ENCODE measurements around the gene MLLT3. TPM values are rescaled to one million over a fixed set of nuclear protein-coding genes. Genes with fewer than 3 reads are reported as not detected.

Gene MLLT3
- total and polyA plus RNA-seq, 2 experiments from 2014 or later: 13.7 to 39.2 TPM

DNA sequence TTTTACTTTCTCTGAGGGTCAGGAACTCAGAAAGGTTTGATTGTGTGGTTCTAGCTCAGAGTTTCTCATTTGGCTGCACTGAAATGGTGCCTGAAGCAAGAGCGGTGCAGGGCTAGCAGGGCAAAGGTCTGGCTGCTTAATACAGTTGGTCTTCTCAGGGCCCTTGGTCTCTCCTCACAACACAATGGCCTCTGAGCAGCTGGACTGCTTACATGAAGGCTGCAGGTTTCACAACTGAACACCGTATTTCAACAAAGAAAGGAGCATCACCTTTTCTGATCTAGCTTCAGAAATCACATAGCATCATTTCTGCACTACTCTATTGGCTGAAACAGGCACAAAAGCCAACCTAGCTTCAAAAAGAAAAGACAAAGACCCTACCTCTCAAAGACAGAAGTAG lies 122.2 kb downstream of the MLLT3 start:
- Histone ChIP-seq H3K27me3 (no peaks in the 10 kb centered on the region), H3K4me1 (ENCODE audit: insufficient read depth) (no peaks in the 10 kb centered on the region), H3K9me3 (ENCODE audit: low read depth) (no peaks in the 10 kb centered on the region), H3K79me2 (peaks cover 89% of the 10 kb centered on the region), H3K4me2 (no peak overlapping the region), H4K20me1 (ENCODE audit: insufficient read depth, poor library complexity, severe bottlenecking) (no peaks in the 10 kb centered on the region), H3K4me3 (no peak overlapping the region), H3K27ac (no peak overlapping the region), H3K9me2 (replicated peaks; ENCODE audit: insufficient read depth) (no peaks in the 10 kb centered on the region), H2AFZ (no peak overlapping the region), H3K36me3 (replicated peaks; ENCODE audit: insufficient read depth, low read depth) (no peaks in the 10 kb centered on the region)
- WGBS (ENCODE audit: low lambda C conversion rate, missing lambda C conversion rate): 91% methylated on average over 2 of the region's 2 CpGs
- no peak for DNase-seq (ENCODE audit: low spot score)
- TF ChIP-seq, protein P1, sequence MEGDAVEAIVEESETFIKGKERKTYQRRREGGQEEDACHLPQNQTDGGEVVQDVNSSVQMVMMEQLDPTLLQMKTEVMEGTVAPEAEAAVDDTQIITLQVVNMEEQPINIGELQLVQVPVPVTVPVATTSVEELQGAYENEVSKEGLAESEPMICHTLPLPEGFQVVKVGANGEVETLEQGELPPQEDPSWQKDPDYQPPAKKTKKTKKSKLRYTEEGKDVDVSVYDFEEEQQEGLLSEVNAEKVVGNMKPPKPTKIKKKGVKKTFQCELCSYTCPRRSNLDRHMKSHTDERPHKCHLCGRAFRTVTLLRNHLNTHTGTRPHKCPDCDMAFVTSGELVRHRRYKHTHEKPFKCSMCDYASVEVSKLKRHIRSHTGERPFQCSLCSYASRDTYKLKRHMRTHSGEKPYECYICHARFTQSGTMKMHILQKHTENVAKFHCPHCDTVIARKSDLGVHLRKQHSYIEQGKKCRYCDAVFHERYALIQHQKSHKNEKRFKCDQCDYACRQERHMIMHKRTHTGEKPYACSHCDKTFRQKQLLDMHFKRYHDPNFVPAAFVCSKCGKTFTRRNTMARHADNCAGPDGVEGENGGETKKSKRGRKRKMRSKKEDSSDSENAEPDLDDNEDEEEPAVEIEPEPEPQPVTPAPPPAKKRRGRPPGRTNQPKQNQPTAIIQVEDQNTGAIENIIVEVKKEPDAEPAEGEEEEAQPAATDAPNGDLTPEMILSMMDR (IDR thresholded peaks at IDR 0.05; ENCODE audit: poor library complexity): no peak
- TF ChIP-seq EZH2 (IDR thresholded peaks at IDR 0.05; ENCODE audit: borderline replicate concordance) (no peak), EZH2phosphoT487 (IDR thresholded peaks at IDR 0.05; ENCODE audit: low read depth, severe bottlenecking, unreplicated experiment) (no peak)

DNA sequence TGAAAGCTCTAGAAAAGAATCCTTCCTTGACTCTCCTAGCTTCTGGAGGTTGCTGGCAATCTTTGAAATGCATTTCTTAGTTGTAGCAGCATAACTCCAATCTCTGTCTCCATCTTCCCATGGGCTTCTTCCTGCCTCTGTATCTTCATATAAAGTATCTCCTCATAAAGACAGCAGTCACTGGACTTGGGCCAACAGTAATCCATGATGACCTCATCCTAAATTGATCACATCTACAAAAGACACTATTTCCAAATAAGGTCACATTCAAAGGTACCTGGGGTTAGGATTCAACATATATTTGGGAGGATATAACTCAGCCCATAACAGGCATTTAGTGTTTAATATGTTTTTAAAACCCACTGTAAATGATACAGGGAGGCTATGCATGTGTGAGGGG lies 123.3 kb downstream of the MLLT3 start:
- Histone ChIP-seq H3K4me3 (no peak overlapping the region), H3K27me3 (no peaks in the 10 kb centered on the region), H4K20me1 (ENCODE audit: insufficient read depth, poor library complexity, severe bottlenecking) (peaks cover under 1% of the 10 kb centered on the region), H3K36me3 (replicated peaks; ENCODE audit: insufficient read depth, low read depth) (no peaks in the 10 kb centered on the region), H2AFZ (no peak overlapping the region), H3K4me1 (ENCODE audit: insufficient read depth) (no peaks in the 10 kb centered on the region), H3K27ac (no peak overlapping the region), H3K4me2 (no peak overlapping the region), H3K9me3 (ENCODE audit: low read depth) (no peaks in the 10 kb centered on the region), H3K79me2 (peaks cover 89% of the 10 kb centered on the region), H3K9me2 (replicated peaks; ENCODE audit: insufficient read depth) (no peaks in the 10 kb centered on the region)
- DNase-seq (ENCODE audit: low spot score): no peak
- TF ChIP-seq EZH2phosphoT487 (IDR thresholded peaks at IDR 0.05; ENCODE audit: low read depth, severe bottlenecking, unreplicated experiment): no peak
- TF ChIP-seq EZH2 (IDR thresholded peaks at IDR 0.05; ENCODE audit: borderline replicate concordance): no peak
- TF ChIP-seq, protein P1 (IDR thresholded peaks at IDR 0.05; ENCODE audit: poor library complexity): no peak

DNA sequence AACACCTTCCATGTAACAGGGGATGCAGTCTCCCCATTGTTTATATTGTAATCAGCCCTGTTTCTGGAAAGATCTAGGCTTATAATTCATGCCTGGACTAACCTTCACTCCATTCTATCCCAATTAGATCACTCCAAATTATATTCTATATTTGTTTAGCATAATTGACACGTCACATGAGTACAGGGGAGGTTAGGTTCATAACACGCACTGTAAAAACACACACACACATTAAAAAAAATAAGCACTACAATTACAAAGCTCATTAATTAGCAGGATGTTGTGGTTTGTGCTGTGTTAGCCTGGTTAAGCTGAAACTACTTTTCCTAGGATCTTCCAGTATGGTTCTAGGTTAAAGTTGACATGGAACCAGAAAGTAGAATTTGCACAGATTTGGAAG lies 126.0 kb downstream of the MLLT3 start:
- Histone ChIP-seq H3K9me3 (ENCODE audit: low read depth) (no peaks in the 10 kb centered on the region), H3K36me3 (replicated peaks; ENCODE audit: insufficient read depth, low read depth) (no peaks in the 10 kb centered on the region), H3K27ac (no peak overlapping the region), H3K9me2 (replicated peaks; ENCODE audit: insufficient read depth) (no peaks in the 10 kb centered on the region), H3K4me1 (ENCODE audit: insufficient read depth) (no peaks in the 10 kb centered on the region), H3K4me3 (no peak overlapping the region), H3K27me3 (no peaks in the 10 kb centered on the region), H2AFZ (no peak overlapping the region), H3K4me2 (no peak overlapping the region), H4K20me1 (ENCODE audit: insufficient read depth, poor library complexity, severe bottlenecking) (peaks cover 4% of the 10 kb centered on the region), H3K79me2 (peaks cover 93% of the 10 kb centered on the region)
- no peak for TF ChIP-seq EZH2 (IDR thresholded peaks at IDR 0.05; ENCODE audit: borderline replicate concordance)
- TF ChIP-seq EZH2phosphoT487 (IDR thresholded peaks at IDR 0.05; ENCODE audit: low read depth, severe bottlenecking, unreplicated experiment): no peak
- TF ChIP-seq, protein P1 (IDR thresholded peaks at IDR 0.05; ENCODE audit: poor library complexity): no peak
- WGBS (ENCODE audit: low lambda C conversion rate, missing lambda C conversion rate): 92% methylated on average over 2 of the region's 2 CpGs
- no peak for DNase-seq (ENCODE audit: low spot score)

DNA sequence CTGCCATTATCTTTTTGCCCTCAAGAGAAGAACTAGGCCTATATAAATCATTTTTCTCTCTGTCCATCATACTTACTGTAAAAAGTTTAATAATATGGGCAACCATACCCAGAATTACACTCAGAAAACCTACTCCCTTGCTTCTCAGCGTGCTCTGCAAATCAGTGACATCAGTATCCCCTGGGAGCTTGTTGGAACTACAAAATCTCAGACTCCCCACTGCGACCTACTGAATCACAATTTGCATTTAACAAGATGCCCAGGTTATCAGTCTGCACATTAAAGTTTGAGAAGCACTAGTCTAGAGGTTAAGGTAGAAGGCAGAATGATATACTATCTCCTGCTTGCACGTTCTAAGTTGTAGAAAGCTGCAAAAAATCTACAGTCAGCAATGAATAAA lies 127.2 kb downstream of the MLLT3 start:
- no peak for DNase-seq (ENCODE audit: low spot score)
- TF ChIP-seq EZH2phosphoT487 (IDR thresholded peaks at IDR 0.05; ENCODE audit: low read depth, severe bottlenecking, unreplicated experiment) (no peak), EZH2 (IDR thresholded peaks at IDR 0.05; ENCODE audit: borderline replicate concordance) (no peak)
- TF ChIP-seq, protein P1 (IDR thresholded peaks at IDR 0.05; ENCODE audit: poor library complexity): no peak
- 65% methylated on average over 3 of the region's 3 CpGs for WGBS (ENCODE audit: low lambda C conversion rate, missing lambda C conversion rate)
- Histone ChIP-seq H3K4me1 (ENCODE audit: insufficient read depth) (no peaks in the 10 kb centered on the region), H3K4me3 (no peak overlapping the region), H2AFZ (no peak overlapping the region), H3K4me2 (no peak overlapping the region), H4K20me1 (ENCODE audit: insufficient read depth, poor library complexity, severe bottlenecking) (peaks cover 4% of the 10 kb centered on the region), H3K36me3 (replicated peaks; ENCODE audit: insufficient read depth, low read depth) (no peaks in the 10 kb centered on the region), H3K27me3 (no peaks in the 10 kb centered on the region), H3K9me3 (ENCODE audit: low read depth) (no peaks in the 10 kb centered on the region), H3K9me2 (replicated peaks; ENCODE audit: insufficient read depth) (no peaks in the 10 kb centered on the region), H3K79me2 (peaks cover 91% of the 10 kb centered on the region), H3K27ac (no peak overlapping the region)
